Fibroblast of lung (primary cell): ENCODE results near the gene PPP1R11.
"Not testable (repeated sequence)": the region's sequence is repeated elsewhere in the genome, so short reads cannot be mapped to it uniquely, and the experiment has no call there.

Experiments
- EZH2 ChIP-seq: IDR thresholded peaks from 2 replicates; pipeline ENCODE4 v1.5.1; 2012; ENCODE audit warnings: low read length, control low read depth, mild to moderate bottlenecking; ENCODE audit errors: missing control alignments
- TF ChIP-seq, protein P1 (sequence below), 2 donors: IDR thresholded peaks in 1 of 2; conservative IDR thresholded peaks in 1 of 2; 1 replicate in 1 of 2; 2 replicates in 1 of 2; pipeline ENCODE4 v1.5.1; 2011 to 2012; ENCODE audit warnings: low read length in 2 of 2, control low read depth in 1 of 2, inconsistent platforms in 1 of 2, low read depth in 1 of 2, mild to moderate bottlenecking in 1 of 2

DNA sequence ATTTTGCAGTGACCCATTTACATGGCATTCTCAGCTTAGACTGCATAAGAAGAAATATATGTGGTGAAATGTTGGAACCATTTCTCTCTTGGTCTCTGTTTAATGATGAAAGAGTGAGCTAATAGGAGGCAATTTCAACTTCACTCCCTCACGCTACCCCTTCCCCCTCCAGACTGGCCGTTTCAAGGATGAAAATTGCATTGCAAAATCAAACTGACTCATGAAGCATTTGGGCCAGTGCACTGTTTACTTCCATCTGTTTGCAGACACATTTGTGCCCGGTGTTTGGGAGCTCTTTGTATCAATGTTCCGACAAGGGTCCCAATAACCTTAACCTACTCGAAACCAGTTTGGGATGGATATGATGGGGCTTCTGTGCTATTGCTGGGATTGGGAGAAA lies 33.6 kb upstream of the PPP1R11 start:
- TF ChIP-seq, protein P1, sequence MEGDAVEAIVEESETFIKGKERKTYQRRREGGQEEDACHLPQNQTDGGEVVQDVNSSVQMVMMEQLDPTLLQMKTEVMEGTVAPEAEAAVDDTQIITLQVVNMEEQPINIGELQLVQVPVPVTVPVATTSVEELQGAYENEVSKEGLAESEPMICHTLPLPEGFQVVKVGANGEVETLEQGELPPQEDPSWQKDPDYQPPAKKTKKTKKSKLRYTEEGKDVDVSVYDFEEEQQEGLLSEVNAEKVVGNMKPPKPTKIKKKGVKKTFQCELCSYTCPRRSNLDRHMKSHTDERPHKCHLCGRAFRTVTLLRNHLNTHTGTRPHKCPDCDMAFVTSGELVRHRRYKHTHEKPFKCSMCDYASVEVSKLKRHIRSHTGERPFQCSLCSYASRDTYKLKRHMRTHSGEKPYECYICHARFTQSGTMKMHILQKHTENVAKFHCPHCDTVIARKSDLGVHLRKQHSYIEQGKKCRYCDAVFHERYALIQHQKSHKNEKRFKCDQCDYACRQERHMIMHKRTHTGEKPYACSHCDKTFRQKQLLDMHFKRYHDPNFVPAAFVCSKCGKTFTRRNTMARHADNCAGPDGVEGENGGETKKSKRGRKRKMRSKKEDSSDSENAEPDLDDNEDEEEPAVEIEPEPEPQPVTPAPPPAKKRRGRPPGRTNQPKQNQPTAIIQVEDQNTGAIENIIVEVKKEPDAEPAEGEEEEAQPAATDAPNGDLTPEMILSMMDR (conservative IDR thresholded peaks at IDR 0.05 in 1 of 2, IDR thresholded peaks at IDR 0.05 in 1 of 2; ENCODE audit: low read depth in 1 of 2, low read length in 2 of 2) = not testable (repeated sequence)
- not testable (repeated sequence) for TF ChIP-seq EZH2
